PC-9 (cell line): ENCODE measurements around the gene MYH4.

Experiments
- EZH2 ChIP-seq: fragments of 200-600 bp; sonication (generic); IDR thresholded peaks from 2 replicates; pipeline ENCODE4 v1.8.0; 2017; ENCODE audit warnings: antibody characterized with exemption, low read depth
- TF ChIP-seq, protein P1 (sequence below): fragments of 200-600 bp; sonication (generic); conservative IDR thresholded peaks from 2 replicates; pipeline ENCODE4 v1.6.1; 2017; ENCODE audit warnings: mixed run types, antibody characterized with exemption, mild to moderate bottlenecking, moderate library complexity

DNA sequence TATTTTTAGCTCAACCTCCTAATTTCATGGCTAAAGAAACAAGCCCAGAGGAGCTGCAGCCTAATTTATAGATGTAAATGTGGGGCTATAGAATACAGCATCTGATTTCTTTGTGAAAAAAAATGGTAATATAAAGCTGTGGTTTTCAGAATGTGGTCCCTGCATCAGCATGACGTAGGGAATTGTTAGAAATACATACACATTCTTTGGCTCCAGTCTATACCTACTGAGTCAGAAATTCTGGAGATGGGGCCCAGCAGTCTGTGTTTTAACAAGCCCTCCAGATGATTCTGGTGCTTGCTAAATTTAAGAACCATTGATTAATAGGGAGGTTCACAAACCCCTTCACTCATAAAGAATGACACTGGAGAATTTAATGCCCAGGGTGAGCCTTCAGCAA is 29.5 kb downstream of the MYH4 start:
- no peak for TF ChIP-seq EZH2
- TF ChIP-seq, protein P1, sequence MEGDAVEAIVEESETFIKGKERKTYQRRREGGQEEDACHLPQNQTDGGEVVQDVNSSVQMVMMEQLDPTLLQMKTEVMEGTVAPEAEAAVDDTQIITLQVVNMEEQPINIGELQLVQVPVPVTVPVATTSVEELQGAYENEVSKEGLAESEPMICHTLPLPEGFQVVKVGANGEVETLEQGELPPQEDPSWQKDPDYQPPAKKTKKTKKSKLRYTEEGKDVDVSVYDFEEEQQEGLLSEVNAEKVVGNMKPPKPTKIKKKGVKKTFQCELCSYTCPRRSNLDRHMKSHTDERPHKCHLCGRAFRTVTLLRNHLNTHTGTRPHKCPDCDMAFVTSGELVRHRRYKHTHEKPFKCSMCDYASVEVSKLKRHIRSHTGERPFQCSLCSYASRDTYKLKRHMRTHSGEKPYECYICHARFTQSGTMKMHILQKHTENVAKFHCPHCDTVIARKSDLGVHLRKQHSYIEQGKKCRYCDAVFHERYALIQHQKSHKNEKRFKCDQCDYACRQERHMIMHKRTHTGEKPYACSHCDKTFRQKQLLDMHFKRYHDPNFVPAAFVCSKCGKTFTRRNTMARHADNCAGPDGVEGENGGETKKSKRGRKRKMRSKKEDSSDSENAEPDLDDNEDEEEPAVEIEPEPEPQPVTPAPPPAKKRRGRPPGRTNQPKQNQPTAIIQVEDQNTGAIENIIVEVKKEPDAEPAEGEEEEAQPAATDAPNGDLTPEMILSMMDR: no peak
